ENCODE measurements around the gene ARMH3.

Gene ARMH3

GRCh38 chr10:101894266-101894665, 161.7 kb downstream of the ARMH3 start:
- no peak for DNase-seq

- DNase-seq, result no peak
These were observed 162.4 kb downstream of the ARMH3 start for GRCh38 chr10:101893510-101894120.

GRCh38 chr10:101892782-101893391, 163.1 kb downstream of the ARMH3 start:
- no peak for DNase-seq

- DNase-seq, result peak; percentile 72
These were observed 166.4 kb downstream of the ARMH3 start for GRCh38 chr10:101889256-101890210.

- DNase-seq, result no peak
These were observed 167.6 kb downstream of the ARMH3 start for GRCh38 chr10:101888251-101888949.

DNA sequence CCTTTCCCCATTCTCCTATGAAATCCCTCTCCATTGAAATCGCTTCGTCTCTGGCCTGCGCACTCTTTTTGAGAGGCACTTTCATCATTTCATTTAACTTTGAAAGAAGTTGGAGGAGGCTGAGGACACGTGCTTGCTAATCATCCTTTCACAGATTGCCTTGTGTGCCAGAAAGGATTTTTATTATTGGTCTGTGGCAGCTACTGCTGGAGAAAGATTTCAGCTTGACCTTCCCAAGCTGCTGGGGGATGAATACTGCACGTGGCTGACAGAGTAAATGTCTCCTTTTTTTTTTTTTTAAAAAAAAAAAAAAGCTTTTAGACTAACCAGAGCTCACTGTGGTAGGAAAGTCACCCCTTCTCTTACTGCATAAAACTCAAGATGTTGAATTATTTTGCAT, 168.2 kb downstream of the ARMH3 start:
- no peak for DNase-seq

- no peak for DNase-seq
These were observed 169.3 kb downstream of the ARMH3 start for GRCh38 chr10:101886521-101887312.

DNA sequence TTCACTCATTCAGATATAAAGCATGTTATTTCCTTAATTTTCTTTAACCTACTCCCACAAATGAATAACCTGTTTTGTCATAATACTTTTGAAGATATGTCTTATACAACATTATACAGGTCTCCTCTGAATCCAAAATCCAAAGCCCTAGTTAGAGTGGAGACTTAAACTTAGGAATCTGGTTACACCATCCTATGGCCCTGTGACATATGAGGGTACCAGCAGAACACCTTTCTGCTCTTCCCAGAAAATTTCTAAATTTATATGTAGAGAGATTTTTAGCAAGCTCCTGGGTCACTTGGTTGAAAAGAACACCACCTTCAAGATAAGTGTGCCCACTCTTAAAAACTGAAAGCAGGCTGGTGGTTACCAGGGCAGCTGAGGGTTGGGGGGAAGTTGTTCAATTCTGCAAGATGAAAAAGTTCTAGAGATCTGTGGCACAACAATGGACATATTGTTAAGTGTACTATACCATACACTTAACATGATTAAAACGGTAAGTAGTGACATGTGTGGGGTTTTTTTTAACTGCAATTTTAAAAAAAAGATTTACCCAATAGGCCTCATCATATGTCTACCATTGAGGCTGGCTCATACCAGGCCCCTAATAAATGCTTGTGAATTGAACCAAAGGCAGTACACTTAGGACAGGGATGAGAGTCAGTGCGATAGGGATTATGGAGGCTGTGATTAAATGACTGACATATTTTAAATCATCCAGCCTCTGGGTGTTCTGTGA, 174.8 kb downstream of the ARMH3 start:
- DNase-seq, result no peak

- no peak for DNase-seq
These were observed 175.8 kb downstream of the ARMH3 start for GRCh38 chr10:101880232-101880573.

GRCh38 chr10:101879456-101880231, 176.3 kb downstream of the ARMH3 start:
- DNase-seq, result no peak

DNA sequence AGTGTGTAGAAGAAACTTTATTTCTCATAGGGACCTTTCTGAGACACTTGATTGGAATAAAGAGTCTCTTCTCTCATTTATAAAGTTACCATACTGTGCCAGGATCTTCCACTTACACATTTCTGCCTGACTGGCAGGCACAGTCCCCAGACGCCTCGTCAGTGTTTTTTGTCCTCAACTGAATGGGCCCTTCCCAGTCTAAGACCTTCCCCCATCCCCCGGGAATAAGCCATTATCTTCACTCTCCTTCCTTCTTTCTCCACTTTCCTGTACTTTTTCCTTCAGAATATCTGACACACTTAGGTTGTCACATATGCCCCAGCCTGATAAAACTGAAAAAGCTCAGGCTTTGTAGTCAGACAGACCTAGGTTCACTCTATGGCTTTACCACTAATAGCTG, 177.1 kb downstream of the ARMH3 start:
- DNase-seq, result no peak

DNA sequence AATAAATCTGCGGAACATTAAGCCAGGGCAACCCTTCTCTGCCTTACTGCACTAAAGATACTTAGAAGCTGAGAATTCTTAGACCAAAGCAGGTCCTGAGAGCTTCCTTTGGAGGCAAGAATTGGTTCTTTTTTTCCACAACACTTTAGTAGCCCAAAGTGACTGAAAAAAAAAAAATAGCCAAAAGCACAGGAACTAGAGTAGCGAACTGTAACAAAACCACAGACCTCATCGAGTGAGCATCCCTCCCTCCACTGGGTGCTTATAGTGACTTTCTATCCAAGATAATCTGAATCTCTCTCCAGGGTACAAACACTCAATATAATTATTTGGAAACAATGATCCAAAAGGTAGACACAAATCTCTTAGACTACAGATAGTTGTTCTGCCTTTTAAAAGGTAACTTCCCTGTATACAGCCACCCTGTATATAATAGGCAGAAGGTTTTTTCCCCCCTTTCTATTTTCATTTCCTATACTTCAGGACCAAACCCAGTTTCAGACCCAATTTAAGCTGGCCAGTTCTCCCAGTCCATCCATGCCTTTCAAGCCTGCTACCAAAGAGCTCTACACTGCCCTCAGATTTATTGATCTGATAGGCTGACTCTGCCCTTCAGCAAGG, 180.8 kb downstream of the ARMH3 start:
- no peak for DNase-seq

GRCh38 chr10:101874252-101874651, 181.7 kb downstream of the ARMH3 start:
- DNase-seq, result no peak

DNA sequence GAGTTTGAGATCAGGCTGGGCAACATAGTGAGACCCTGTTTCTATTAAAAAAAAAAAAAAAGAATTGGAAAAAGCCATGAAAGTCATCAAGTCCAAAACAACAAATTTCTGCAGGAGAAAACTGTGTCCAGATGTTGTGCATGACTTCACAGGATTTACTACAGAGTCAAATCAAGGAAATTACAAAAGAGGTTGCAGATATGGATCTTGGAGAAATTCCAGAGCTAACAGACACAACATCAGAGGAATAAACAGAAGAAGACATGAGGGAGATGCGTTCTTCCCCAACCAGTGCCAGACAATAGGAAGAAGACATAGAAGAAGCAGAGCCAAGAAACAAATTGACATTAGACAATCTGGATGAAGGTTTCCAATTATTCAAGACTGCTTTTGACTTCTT, 188.0 kb downstream of the ARMH3 start:
- DNase-seq, result no peak

GRCh38 chr10:101859530-101859929, 196.4 kb downstream of the ARMH3 start:
- DNase-seq, result no peak

DNA sequence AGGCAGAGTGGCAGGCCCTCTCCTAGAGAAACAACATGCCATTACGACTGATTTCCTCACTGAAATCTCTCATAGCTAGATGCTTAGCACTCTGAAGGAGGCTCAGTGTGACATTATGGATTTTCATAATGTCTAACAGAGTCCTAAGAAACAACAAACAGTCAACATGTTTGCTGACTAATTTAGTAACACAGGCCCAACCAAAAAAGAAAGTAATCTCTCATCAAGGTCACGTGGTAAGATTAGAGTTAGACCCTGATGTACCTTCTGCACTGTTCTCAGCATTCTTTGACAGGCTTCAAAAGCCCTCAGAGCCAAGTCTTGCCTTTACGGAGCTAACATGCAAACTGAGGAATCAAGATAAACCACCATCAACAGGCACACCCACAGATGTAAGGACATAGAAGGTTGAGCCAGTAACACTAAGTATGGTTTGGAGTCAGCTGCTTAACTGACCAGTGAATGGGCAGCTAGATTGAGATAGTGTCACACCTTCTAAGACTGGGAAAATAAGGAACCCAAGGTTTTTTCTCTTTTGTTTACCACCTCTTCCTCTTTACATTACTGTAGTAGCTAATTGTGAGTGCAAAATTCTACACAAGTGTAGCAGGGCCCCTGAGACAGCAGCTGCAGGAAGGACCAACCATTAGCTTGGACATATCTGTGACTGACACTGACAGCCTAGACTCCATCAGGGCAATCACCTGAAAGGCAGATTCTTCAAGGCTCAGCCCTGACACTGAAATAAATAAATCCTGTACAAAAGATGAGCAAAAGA, 197.1 kb downstream of the ARMH3 start:
- DNase-seq, result peak; percentile 74

DNA sequence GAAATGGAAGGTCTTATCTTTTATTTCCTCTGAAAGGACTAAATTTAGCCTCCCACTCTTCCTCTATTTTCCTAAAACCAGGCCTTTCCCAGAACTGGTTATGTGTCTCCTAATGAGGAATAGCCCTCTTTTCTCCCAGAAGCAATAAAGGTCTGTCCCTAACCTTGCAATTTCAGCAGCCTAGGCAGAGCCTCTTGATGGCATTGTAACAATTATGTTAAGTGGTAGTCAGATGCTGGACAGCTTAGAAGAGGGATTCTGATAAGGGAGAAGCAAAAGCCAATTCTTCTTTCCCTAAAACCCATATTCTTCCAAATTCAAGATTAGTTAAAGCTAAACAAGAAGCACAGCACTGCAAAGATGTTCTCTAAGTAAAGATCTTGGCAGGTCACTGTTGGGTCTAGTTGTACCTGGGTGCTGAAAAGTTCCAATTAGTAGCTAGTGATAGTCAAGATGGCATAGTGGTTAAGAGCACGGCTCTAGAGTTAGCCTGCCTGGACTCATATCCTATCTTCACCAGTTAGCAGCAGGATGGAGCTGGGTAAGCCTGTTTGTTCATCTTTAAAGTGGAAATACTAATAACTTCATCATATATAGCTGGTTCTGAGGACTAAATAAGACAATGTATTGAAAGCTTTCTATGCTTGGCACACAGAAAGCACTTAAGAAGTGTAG, 198.0 kb downstream of the ARMH3 start:
- DNase-seq, result no peak

GRCh38 chr10:101856626-101857025, 199.3 kb downstream of the ARMH3 start:
- DNase-seq, result no peak
